ENCODE results near the gene PDSS2. TPM values are rescaled to one million over a fixed set of nuclear protein-coding genes. Genes with fewer than 3 reads are reported as not detected.

Gene PDSS2
- total RNA-seq, 1 donor: 12.3 TPM

GRCh38 chr6:107439406-107439805 is 20.0 kb downstream of the PDSS2 start:
- no peaks in the 10 kb centered on the region for H4K20me1 ChIP-seq (ENCODE audit: insufficient read depth, low read length)
- H3K36me3 ChIP-seq (ENCODE audit: insufficient read depth, low read length): no peaks in the 10 kb centered on the region
- DNase-seq (ENCODE audit: insufficient read length, low spot score, missing footprints): no peak
- H3K27ac ChIP-seq (ENCODE audit: low read depth, low read length): no peak overlapping the region
- H3K4me3 ChIP-seq (ENCODE audit: insufficient read depth, low read length): no peak overlapping the region
- TF ChIP-seq, protein P1, sequence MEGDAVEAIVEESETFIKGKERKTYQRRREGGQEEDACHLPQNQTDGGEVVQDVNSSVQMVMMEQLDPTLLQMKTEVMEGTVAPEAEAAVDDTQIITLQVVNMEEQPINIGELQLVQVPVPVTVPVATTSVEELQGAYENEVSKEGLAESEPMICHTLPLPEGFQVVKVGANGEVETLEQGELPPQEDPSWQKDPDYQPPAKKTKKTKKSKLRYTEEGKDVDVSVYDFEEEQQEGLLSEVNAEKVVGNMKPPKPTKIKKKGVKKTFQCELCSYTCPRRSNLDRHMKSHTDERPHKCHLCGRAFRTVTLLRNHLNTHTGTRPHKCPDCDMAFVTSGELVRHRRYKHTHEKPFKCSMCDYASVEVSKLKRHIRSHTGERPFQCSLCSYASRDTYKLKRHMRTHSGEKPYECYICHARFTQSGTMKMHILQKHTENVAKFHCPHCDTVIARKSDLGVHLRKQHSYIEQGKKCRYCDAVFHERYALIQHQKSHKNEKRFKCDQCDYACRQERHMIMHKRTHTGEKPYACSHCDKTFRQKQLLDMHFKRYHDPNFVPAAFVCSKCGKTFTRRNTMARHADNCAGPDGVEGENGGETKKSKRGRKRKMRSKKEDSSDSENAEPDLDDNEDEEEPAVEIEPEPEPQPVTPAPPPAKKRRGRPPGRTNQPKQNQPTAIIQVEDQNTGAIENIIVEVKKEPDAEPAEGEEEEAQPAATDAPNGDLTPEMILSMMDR (IDR thresholded peaks at IDR 0.05; ENCODE audit: extremely low read depth, low read depth, low read length): no peak
- no peak overlapping the region for H3K4me2 ChIP-seq (ENCODE audit: insufficient read depth, low read length)
- no peak overlapping the region for H2AFZ ChIP-seq (ENCODE audit: low read length)
- H3K27me3 ChIP-seq (ENCODE audit: insufficient read depth, low read length): no peaks in the 10 kb centered on the region
- peaks cover 36% of the 10 kb centered on the region for H3K79me2 ChIP-seq (ENCODE audit: insufficient read depth, low read length)
- no peaks in the 10 kb centered on the region for H3K9me3 ChIP-seq (ENCODE audit: low read depth, low read length)
- peaks cover 34% of the 10 kb centered on the region for H3K4me1 ChIP-seq (ENCODE audit: insufficient read depth, low read length)

DNA sequence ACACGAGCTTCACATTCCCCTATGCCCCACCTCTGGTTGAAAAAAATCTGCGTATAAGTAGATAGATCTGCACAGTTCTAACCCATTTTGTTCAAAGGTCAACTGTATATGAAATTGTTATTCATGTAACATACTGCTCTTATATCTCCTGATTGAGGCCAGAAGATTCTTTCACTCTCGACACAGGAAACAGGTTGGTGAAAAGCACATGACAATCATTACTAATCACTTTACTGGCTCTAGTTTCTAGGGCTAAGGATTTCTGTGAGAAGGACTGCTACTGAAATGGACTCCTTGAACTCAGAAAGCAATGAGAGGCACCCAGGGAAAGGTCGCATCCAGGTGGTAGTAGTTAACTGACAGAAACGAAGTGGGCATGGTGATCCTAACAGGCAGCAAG is 21.7 kb downstream of the PDSS2 start:
- Histone ChIP-seq H3K4me3 (ENCODE audit: insufficient read depth, low read length) (no peak overlapping the region), H4K20me1 (ENCODE audit: insufficient read depth, low read length) (no peaks in the 10 kb centered on the region), H3K79me2 (ENCODE audit: insufficient read depth, low read length) (peaks cover 51% of the 10 kb centered on the region), H3K27me3 (ENCODE audit: insufficient read depth, low read length) (no peaks in the 10 kb centered on the region), H2AFZ (ENCODE audit: low read length) (no peak overlapping the region), H3K27ac (ENCODE audit: low read depth, low read length) (no peak overlapping the region), H3K4me2 (ENCODE audit: insufficient read depth, low read length) (no peak overlapping the region), H3K4me1 (ENCODE audit: insufficient read depth, low read length) (peaks cover 17% of the 10 kb centered on the region), H3K36me3 (ENCODE audit: insufficient read depth, low read length) (no peaks in the 10 kb centered on the region), H3K9me3 (ENCODE audit: low read depth, low read length) (no peaks in the 10 kb centered on the region)
- TF ChIP-seq, protein P1 (IDR thresholded peaks at IDR 0.05; ENCODE audit: extremely low read depth, low read depth, low read length): no peak
- no peak for DNase-seq (ENCODE audit: insufficient read length, low spot score, missing footprints)

GRCh38 chr6:107436881-107437280 is 22.5 kb downstream of the PDSS2 start:
- Histone ChIP-seq H4K20me1 (ENCODE audit: insufficient read depth, low read length) (no peaks in the 10 kb centered on the region), H3K4me2 (ENCODE audit: insufficient read depth, low read length) (no peak overlapping the region), H3K4me3 (ENCODE audit: insufficient read depth, low read length) (no peak overlapping the region), H3K4me1 (ENCODE audit: insufficient read depth, low read length) (peaks cover 12% of the 10 kb centered on the region), H3K36me3 (ENCODE audit: insufficient read depth, low read length) (no peaks in the 10 kb centered on the region), H3K9me3 (ENCODE audit: low read depth, low read length) (no peaks in the 10 kb centered on the region), H3K27me3 (ENCODE audit: insufficient read depth, low read length) (no peaks in the 10 kb centered on the region), H3K27ac (ENCODE audit: low read depth, low read length) (no peak overlapping the region), H2AFZ (ENCODE audit: low read length) (no peak overlapping the region), H3K79me2 (ENCODE audit: insufficient read depth, low read length) (peaks cover 51% of the 10 kb centered on the region)
- DNase-seq (ENCODE audit: insufficient read length, low spot score, missing footprints): no peak
- TF ChIP-seq, protein P1 (IDR thresholded peaks at IDR 0.05; ENCODE audit: extremely low read depth, low read depth, low read length): no peak

- peaks cover 48% of the 10 kb centered on the region for H3K79me2 ChIP-seq (ENCODE audit: insufficient read depth, low read length)
- no peak for DNase-seq (ENCODE audit: insufficient read length, low spot score, missing footprints)
- H3K27ac ChIP-seq (ENCODE audit: low read depth, low read length): peak overlapping the region; percentile 29
- H3K4me3 ChIP-seq (ENCODE audit: insufficient read depth, low read length): no peak overlapping the region
- H3K9me3 ChIP-seq (ENCODE audit: low read depth, low read length): no peaks in the 10 kb centered on the region
- no peak overlapping the region for H2AFZ ChIP-seq (ENCODE audit: low read length)
- H3K27me3 ChIP-seq (ENCODE audit: insufficient read depth, low read length): no peaks in the 10 kb centered on the region
- no peaks in the 10 kb centered on the region for H4K20me1 ChIP-seq (ENCODE audit: insufficient read depth, low read length)
- H3K4me1 ChIP-seq (ENCODE audit: insufficient read depth, low read length): peaks cover 12% of the 10 kb centered on the region
- TF ChIP-seq, protein P1 (IDR thresholded peaks at IDR 0.05; ENCODE audit: extremely low read depth, low read depth, low read length): no peak
- peak overlapping the region; percentile 33 for H3K4me2 ChIP-seq (ENCODE audit: insufficient read depth, low read length)
- no peaks in the 10 kb centered on the region for H3K36me3 ChIP-seq (ENCODE audit: insufficient read depth, low read length)
These were observed 23.6 kb downstream of the PDSS2 start for GRCh38 chr6:107435798-107436197.
